ENCODE data around the gene PRKACG. TPM values are rescaled to one million over a fixed set of nuclear protein-coding genes. Genes with fewer than 3 reads are reported as not detected.

Gene PRKACG
- total and polyA plus RNA-seq, 2 experiments from 2014 or later, result not detected

- no peaks in the 10 kb centered on the region for H3K9me2 ChIP-seq (ENCODE audit: insufficient read depth)
- H3F3A ChIP-seq (ENCODE audit: insufficient read depth), result no peaks in the 10 kb centered on the region
- no peaks in the 10 kb centered on the region for H3K9me3 ChIP-seq (ENCODE audit: low read depth)
- no peaks in the 10 kb centered on the region for H3K79me2 ChIP-seq (ENCODE audit: insufficient read depth)
- H3K4me3 ChIP-seq, result no peak overlapping the region
- H3K36me3 ChIP-seq (ENCODE audit: low read depth), result no peaks in the 10 kb centered on the region
- no peaks in the 10 kb centered on the region for H3K27me3 ChIP-seq (replicated peaks; ENCODE audit: insufficient read depth)
- in situ Hi-C loops (cut with MboI), result no loop called here
- no peaks in the 10 kb centered on the region for H3K4me1 ChIP-seq (ENCODE audit: insufficient read depth)
- H3K4me2 ChIP-seq (ENCODE audit: unreplicated experiment), result no peak overlapping the region
- no peak for DNase-seq
- TF ChIP-seq EZH2 (IDR thresholded peaks at IDR 0.05; ENCODE audit: insufficient read depth, poor library complexity, severe bottlenecking) (no peak), EZH2phosphoT487 (IDR thresholded peaks at IDR 0.05; ENCODE audit: insufficient read depth, low read depth) (no peak)
- no peaks in the 10 kb centered on the region for H4K20me1 ChIP-seq (ENCODE audit: insufficient read depth)
- WGBS, 2 experiments (ENCODE audit: low coverage in 1 of 2, low lambda C conversion rate in 2 of 2, missing lambda C conversion rate in 2 of 2), result 35% methylated on average over 5 of the region's 5 CpGs
- H3K27ac ChIP-seq, result no peak overlapping the region
- no peak overlapping the region for H3K9ac ChIP-seq
- no peak overlapping the region for H2AFZ ChIP-seq
These were observed 39.5 kb downstream of the PRKACG start for GRCh38 chr9:68974431-68974830.

- Histone ChIP-seq H3K79me2 (ENCODE audit: insufficient read depth) (no peaks in the 10 kb centered on the region), H2AFZ (no peak overlapping the region), H3F3A (ENCODE audit: insufficient read depth) (no peaks in the 10 kb centered on the region), H4K20me1 (ENCODE audit: insufficient read depth) (no peaks in the 10 kb centered on the region), H3K4me3 (no peak overlapping the region), H3K27ac (no peak overlapping the region), H3K9ac (no peak overlapping the region), H3K36me3 (ENCODE audit: low read depth) (no peaks in the 10 kb centered on the region), H3K4me2 (ENCODE audit: unreplicated experiment) (no peak overlapping the region), H3K9me3 (ENCODE audit: low read depth) (no peaks in the 10 kb centered on the region), H3K4me1 (ENCODE audit: insufficient read depth) (no peaks in the 10 kb centered on the region), H3K27me3 (replicated peaks; ENCODE audit: insufficient read depth) (no peaks in the 10 kb centered on the region), H3K9me2 (ENCODE audit: insufficient read depth) (no peaks in the 10 kb centered on the region)
- TF ChIP-seq EZH2phosphoT487 (IDR thresholded peaks at IDR 0.05; ENCODE audit: insufficient read depth, low read depth) (no peak), EZH2 (IDR thresholded peaks at IDR 0.05; ENCODE audit: insufficient read depth, poor library complexity, severe bottlenecking) (no peak)
- DNase-seq, result no peak
- in situ Hi-C loops (cut with MboI), result no loop called here
- WGBS, 2 experiments (ENCODE audit: low coverage in 1 of 2, low lambda C conversion rate in 2 of 2, missing lambda C conversion rate in 2 of 2), result 62 to 69% methylated on average over 3 of the region's 3 CpGs
These were observed 40.3 kb downstream of the PRKACG start for GRCh38 chr9:68973619-68974018.

GRCh38 chr9:68970151-68970550 is 43.8 kb downstream of the PRKACG start:
- H3K4me2 ChIP-seq (ENCODE audit: unreplicated experiment), result no peak overlapping the region
- WGBS, 2 experiments (ENCODE audit: low coverage in 1 of 2, low lambda C conversion rate in 2 of 2, missing lambda C conversion rate in 2 of 2), result 5% methylated on average over 2 of the region's 2 CpGs
- no peaks in the 10 kb centered on the region for H3K9me2 ChIP-seq (ENCODE audit: insufficient read depth)
- H3K9ac ChIP-seq, result no peak overlapping the region
- H3F3A ChIP-seq (ENCODE audit: insufficient read depth), result no peaks in the 10 kb centered on the region
- TF ChIP-seq EZH2phosphoT487 (IDR thresholded peaks at IDR 0.05; ENCODE audit: insufficient read depth, low read depth), result no peak
- TF ChIP-seq EZH2 (IDR thresholded peaks at IDR 0.05; ENCODE audit: insufficient read depth, poor library complexity, severe bottlenecking), result no peak
- no peaks in the 10 kb centered on the region for H3K36me3 ChIP-seq (ENCODE audit: low read depth)
- H3K4me3 ChIP-seq, result no peak overlapping the region
- no peak overlapping the region for H3K27ac ChIP-seq
- H2AFZ ChIP-seq, result no peak overlapping the region
- DNase-seq, result no peak
- H3K9me3 ChIP-seq (ENCODE audit: low read depth), result no peaks in the 10 kb centered on the region
- H3K79me2 ChIP-seq (ENCODE audit: insufficient read depth), result no peaks in the 10 kb centered on the region
- no peaks in the 10 kb centered on the region for H3K27me3 ChIP-seq (replicated peaks; ENCODE audit: insufficient read depth)
- H4K20me1 ChIP-seq (ENCODE audit: insufficient read depth), result no peaks in the 10 kb centered on the region
- in situ Hi-C loops (cut with MboI), result no loop called here
- H3K4me1 ChIP-seq (ENCODE audit: insufficient read depth), result no peaks in the 10 kb centered on the region

GRCh38 chr9:68969538-68969937 is 44.4 kb downstream of the PRKACG start:
- Histone ChIP-seq H3K9ac (no peak overlapping the region), H3K36me3 (ENCODE audit: low read depth) (no peaks in the 10 kb centered on the region), H3K4me3 (no peak overlapping the region), H3K79me2 (ENCODE audit: insufficient read depth) (no peaks in the 10 kb centered on the region), H2AFZ (no peak overlapping the region), H3K27me3 (replicated peaks; ENCODE audit: insufficient read depth) (no peaks in the 10 kb centered on the region), H4K20me1 (ENCODE audit: insufficient read depth) (no peaks in the 10 kb centered on the region), H3K27ac (no peak overlapping the region), H3F3A (ENCODE audit: insufficient read depth) (no peaks in the 10 kb centered on the region), H3K9me3 (ENCODE audit: low read depth) (no peaks in the 10 kb centered on the region), H3K4me2 (ENCODE audit: unreplicated experiment) (no peak overlapping the region), H3K4me1 (ENCODE audit: insufficient read depth) (no peaks in the 10 kb centered on the region), H3K9me2 (ENCODE audit: insufficient read depth) (no peaks in the 10 kb centered on the region)
- 54 to 60% methylated on average over 4 of the region's 4 CpGs for WGBS, 2 experiments (ENCODE audit: low coverage in 1 of 2, low lambda C conversion rate in 2 of 2, missing lambda C conversion rate in 2 of 2)
- TF ChIP-seq EZH2 (IDR thresholded peaks at IDR 0.05; ENCODE audit: insufficient read depth, poor library complexity, severe bottlenecking) (no peak), EZH2phosphoT487 (IDR thresholded peaks at IDR 0.05; ENCODE audit: insufficient read depth, low read depth) (no peak)
- no peak for DNase-seq
- in situ Hi-C loops (cut with MboI), result no loop called here

- 4% methylated on average over 1 of the region's 1 CpG for WGBS, 2 experiments (ENCODE audit: low coverage in 1 of 2, low lambda C conversion rate in 2 of 2, missing lambda C conversion rate in 2 of 2)
- Histone ChIP-seq H3K27ac (no peak overlapping the region), H3K4me3 (no peak overlapping the region), H3K9me2 (ENCODE audit: insufficient read depth) (no peaks in the 10 kb centered on the region), H3F3A (ENCODE audit: insufficient read depth) (no peaks in the 10 kb centered on the region), H2AFZ (no peak overlapping the region), H3K36me3 (ENCODE audit: low read depth) (no peaks in the 10 kb centered on the region), H3K79me2 (ENCODE audit: insufficient read depth) (no peaks in the 10 kb centered on the region), H3K4me1 (ENCODE audit: insufficient read depth) (no peaks in the 10 kb centered on the region), H3K27me3 (replicated peaks; ENCODE audit: insufficient read depth) (no peaks in the 10 kb centered on the region), H3K9ac (no peak overlapping the region), H3K9me3 (ENCODE audit: low read depth) (no peaks in the 10 kb centered on the region), H3K4me2 (ENCODE audit: unreplicated experiment) (no peak overlapping the region), H4K20me1 (ENCODE audit: insufficient read depth) (no peaks in the 10 kb centered on the region)
- no peak for DNase-seq
- TF ChIP-seq EZH2phosphoT487 (IDR thresholded peaks at IDR 0.05; ENCODE audit: insufficient read depth, low read depth), result no peak
- TF ChIP-seq EZH2 (IDR thresholded peaks at IDR 0.05; ENCODE audit: insufficient read depth, poor library complexity, severe bottlenecking), result no peak
- in situ Hi-C loops (cut with MboI), result no loop called here
These were observed 46.1 kb downstream of the PRKACG start for GRCh38 chr9:68967800-68968199.
